Stimulated activated CD8-positive, alpha-beta memory T cell treated with anti-CD3 and anti-CD28 coated beads, Interleukin-15, amount 100 ng/mL, for 4 hours (primary cell): Measurements from ENCODE around the gene BAZ1A.
"Not testable (repeated sequence)": the region's sequence is repeated elsewhere in the genome, so short reads cannot be mapped to it uniquely, and the experiment has no call there.

ENCODE experiments used
- DNase-seq, 2 donors: peaks; one replicate each; pipeline ENCODE4 v3.0.0-alpha.2; 2020; ENCODE audit warnings: low read depth in 2 of 2

Gene BAZ1A

DNA sequence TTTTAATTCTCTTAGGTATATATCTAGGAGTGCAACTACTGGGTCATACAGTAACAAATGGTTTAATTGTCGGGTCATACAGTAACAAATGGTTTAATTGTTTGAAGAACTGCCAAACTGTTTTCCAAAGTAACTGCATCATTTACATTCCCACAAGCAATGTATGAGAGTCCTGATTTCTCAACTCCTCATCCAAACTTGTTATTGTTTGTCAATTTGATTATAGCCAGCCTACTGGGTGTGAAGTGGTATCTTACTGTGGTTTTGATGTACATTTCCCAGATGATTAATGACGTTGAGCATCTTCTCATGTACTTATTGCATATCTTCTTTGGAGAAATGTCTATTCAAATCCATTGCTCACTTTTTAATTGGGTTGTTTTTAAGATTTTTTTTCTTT lies 93.1 kb downstream of the BAZ1A start:
- DNase-seq: no peak

- DNase-seq: no peak
These were observed 93.9 kb downstream of the BAZ1A start for GRCh38 chr14:34781242-34781641.

- DNase-seq: no peak
These were observed 94.5 kb downstream of the BAZ1A start for GRCh38 chr14:34780646-34781045.

DNA sequence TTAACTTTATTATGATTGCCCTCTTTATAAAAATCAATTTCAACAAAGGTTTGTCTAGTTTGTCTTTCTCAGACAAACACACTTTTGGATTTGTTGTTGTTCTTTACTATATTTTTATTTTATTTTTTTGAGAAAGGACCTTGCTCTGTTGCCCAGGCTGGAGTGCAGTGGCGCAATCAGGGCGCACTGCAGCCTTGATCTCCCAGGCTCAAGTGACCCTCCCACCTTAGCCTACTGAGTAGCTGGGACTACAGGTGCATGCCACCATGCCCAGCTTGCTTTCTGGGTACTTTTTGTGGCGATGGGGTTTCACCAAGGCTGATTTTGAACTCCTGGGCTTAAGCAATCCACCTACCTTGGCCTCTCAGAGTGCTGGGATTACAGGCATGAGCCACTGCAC lies 96.4 kb downstream of the BAZ1A start:
- no peak for DNase-seq

DNA sequence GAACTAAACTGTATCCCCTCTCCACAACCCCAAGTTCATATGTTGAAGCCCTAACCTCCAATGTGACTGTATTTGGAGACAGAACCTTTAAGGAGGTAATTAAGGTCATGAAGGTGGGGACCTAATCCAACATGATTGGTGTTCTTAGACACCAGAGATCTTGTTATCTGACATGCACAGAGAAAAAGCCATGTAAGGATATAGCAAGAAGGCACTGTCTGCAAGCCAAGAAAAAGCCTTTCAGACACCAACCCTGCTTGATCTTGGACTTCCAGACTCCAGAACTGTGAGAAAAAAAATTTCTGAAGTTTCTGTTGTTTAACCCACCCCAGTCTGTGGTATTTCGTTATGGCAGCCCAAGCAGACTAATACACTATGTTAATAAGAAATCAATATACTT lies 98.5 kb downstream of the BAZ1A start:
- DNase-seq: no peak

DNA sequence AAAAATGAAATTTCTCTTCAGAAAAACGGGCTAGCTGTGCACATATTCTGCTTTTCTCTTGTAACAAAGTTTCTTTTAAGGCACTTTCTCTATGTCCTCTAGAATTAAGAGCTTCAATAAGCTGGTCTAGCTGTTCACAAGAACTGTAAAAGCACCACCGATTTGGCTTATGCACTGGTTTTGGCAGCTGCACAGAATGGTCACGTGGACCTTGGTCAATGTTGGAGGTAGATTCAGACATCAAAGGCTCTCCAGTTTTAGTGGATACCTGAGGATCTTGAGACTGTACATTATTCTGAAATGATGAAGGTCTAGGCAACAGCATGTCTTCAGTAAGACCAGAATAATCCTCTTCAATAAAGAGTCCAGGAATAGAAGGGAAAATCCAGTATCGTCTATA lies 99.2 kb downstream of the BAZ1A start:
- DNase-seq: no peak

DNA sequence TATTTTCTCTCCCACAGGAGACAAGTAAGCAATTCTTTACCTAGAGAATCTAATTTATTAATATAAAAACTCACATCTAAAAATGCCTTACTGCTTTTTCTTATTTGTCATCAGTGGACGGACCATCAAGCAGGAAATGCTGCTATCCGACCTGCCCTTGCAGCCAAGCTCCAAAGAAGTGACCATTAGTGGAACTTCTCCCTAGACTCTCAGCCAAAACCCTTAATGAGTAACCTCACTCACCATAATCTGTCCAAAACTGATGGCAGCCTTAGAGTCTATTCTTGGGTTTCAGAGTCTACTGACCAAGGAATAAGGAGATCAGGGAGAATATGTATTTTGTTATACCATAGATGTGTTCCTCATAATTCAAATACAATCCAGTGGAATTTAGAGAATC lies 99.8 kb downstream of the BAZ1A start:
- DNase-seq: no peak

GRCh38 chr14:34770901-34771300 lies 104.3 kb downstream of the BAZ1A start:
- no peak for DNase-seq

- DNase-seq: no peak
These were observed 108.6 kb downstream of the BAZ1A start for GRCh38 chr14:34766606-34767005.

- DNase-seq: no peak
These were observed 109.1 kb downstream of the BAZ1A start for GRCh38 chr14:34766060-34766459.

DNA sequence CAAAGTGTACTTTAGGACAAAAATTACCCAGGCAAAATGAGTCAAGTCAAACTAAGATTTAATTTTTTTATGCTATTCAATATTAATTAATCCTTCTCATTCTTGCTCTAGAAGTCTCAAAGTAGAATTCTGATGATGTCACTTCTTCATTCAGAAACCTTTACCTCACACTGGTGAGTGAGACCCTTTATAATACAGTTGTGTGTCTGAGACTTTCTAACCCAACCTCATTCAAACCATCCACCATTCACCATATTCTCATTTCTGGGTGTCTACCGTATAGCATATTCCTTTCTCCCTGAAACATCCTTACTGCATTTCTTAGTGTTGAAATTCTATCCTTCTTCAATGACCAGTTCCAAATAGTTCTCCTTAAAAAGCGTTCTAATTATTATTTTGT lies 119.9 kb downstream of the BAZ1A start:
- DNase-seq: no peak

GRCh38 chr14:34754687-34755086 lies 120.5 kb downstream of the BAZ1A start:
- DNase-seq: no peak

DNA sequence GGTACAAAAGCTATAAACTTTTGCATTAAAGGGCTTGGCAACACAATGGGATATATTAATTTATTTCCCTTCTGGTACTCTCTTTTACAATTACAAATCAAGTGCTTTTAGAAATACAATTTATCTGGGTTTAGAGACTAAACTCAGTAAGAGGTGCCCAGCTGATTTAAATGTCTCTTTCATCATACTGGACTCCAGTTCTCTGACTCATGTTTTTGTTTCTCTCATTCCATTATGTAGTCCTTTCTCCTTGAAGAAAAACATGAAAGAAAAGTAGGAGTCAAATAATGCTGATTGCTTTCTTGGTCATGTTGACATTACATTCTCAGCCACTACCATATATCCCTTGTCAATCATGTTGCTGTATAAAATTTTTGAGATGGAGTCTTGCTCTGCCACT lies 124.5 kb downstream of the BAZ1A start:
- DNase-seq: no peak

- DNase-seq: no peak
These were observed 124.9 kb downstream of the BAZ1A start for GRCh38 chr14:34750233-34750632.

DNA sequence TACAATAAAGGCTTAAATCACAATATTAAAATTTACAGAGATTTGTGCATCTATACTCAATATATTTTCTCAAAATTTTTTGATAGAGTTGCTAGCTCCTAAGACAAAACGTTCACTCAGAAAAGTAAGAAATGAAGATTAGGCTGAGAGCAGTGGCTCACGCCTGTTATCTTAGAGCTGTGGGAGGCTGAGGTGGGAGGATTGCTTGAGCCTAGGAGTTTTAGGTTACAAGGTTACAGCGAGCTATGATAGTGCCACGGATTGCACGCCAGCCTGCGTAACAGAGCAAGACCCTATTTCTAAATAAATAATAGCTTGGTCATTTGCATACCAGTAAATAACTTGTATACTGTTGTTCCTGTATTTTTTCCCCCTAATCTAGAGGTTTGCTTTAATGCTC lies 125.8 kb downstream of the BAZ1A start:
- DNase-seq: no peak

DNA sequence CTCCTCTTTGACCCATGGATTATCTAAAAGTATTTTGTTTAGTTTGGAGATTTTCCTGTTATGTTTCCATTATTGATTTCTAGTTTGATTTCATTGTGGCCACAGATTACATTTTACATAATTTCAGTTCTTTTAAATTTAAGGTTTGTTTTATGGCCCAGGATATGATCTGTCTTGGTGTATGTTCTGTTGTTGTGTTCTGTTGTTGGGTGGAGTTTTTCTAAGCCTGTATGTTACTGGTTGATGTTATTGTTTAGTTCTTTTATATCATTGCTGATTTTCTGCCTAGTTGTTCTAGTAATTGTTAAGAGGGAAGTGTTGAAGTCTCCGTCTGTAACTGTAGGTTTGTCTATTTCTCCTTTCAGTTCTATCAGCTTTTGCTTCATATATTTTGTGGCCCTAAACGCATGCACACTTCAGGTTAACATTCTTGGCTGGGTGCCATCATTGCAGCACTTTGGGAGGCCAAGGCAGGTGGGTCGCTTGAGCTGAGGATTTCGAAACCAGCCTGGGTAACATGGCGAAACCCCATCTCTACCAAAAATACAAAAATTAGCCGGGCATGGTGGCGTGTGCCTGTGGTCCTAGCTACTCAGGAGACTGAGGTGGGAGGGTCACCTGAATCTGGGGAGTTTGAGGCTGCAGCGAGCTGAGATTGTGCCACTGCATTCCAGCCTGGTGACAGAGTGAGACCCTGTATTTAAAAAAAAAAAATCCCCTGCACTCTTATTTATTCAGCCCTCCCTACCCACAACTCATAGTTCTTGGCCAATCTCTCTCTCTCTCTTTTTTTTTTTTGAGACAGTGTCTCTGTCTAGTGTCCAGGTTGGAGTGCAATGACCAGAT lies 132.7 kb downstream of the BAZ1A start:
- DNase-seq: no peak

GRCh38 chr14:34741840-34742239 lies 133.3 kb downstream of the BAZ1A start:
- DNase-seq: no peak

GRCh38 chr14:34740139-34740538 lies 135.0 kb downstream of the BAZ1A start:
- not testable (repeated sequence) for DNase-seq

DNA sequence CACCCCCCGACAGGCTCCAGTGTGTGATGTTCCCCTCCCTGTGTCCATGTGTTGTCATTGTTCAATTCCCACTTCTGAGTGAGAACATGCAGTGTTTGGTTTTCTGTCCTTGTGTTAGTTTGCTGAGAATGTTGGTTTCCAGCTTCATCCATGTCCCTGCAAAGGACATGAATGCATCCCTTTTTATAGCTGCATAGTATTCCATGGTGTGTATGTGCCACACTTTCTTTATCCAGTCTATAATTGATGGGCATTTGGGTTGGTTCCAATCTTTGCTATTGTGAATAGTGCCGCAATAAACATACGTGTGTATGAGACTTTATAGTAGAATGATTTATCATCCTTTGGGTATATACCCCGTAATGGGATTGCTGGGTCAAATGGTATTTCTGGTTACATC lies 138.1 kb downstream of the BAZ1A start:
- not testable (repeated sequence) for DNase-seq

DNA sequence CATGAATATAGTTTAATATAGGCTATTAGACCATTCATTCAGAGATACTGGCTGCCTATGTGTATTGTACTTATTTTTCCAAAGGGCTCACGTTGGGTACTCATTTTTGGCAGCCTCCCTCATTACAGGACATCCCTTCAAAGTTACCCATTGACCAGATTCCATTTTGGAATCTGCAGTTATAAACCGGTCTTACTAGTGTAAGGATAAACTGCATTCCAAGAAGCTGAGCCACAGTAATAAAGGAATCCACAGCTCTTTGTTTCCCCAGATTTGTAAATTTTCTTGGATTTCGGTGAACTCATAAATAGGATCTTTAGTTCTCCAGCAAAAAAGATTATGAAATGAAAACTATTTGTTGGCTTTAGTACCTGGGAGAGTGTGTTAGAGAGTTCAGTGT lies 141.9 kb downstream of the BAZ1A start:
- DNase-seq: no peak

DNA sequence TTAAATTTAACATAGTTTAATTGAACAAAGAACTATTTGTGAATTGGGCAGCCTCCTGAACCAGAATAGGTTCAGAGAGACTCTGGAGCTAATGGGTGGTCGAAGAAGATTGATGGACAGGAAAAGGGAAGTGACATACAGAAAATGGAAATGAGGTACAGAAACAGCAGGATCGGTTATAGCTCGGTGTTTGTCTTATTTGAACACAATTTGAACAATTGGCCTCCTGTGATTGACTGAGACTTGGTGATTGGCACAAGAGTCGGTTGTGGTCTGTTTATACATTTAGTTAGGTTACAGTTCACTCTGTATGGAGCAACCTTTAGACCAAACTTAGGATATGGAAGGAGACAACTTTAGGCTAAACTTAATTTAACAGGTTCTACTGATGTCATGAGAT lies 142.4 kb downstream of the BAZ1A start:
- no peak for DNase-seq

DNA sequence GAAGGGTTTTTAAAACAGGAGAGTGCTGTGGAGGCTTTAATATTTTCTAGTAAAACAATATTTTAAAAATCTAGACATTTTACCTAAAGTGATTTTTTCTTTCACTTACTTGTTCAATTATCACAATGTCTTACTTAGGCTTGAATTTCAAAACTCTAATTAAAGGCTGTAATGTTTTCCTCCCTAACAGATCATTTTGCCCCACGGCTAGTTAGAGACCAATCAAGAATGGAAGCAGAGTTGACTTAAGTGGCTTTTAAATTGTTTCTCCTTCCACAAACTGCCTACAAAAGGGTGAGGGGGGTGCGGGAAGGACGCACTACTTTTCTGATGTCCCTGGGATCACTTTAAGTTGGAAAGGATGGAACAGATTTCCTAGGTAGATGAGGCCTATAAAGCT lies 151.3 kb downstream of the BAZ1A start:
- no peak for DNase-seq

DNA sequence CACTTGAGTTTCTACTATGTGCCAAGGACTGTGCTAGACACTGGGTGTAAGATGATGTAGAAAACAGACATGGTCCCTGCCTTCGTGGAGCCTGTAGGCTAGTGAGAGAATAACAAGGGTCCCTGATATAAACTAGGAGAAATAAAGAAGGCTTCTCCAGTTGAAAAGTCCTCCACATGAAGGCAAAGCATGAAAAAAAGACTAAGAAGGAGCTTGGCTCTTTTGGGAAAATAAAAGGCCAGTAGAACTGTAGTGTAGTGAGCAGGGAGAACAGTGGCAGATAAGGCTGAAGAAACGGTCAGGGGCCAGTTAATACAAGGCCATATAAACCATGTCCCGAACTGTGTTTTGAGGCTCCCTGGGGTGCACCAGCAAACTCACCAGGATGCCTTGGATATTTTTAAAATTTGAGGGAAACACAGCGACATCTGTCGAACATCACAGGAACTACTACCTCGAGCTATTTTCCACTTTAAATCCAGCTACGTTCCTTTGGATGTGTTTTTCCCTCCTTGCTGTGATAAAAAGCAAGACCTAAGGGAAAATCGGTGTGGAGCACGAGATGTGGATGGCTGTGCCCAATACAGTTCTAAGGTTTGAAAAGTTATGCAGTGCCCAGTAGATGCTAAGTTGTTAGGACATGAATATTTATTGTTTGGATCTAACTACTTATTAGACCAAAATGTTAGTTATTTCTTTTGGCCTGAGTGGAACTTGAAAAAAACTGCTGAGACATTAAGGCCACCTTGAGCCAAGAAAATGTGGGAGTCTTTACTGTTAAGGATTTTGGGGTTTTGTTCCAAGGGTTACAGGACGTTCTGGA lies 152.2 kb downstream of the BAZ1A start:
- no peak for DNase-seq
